ENCODE results near the gene KLHL3.

Gene KLHL3

GRCh38 chr5:137611794-137612435 lies 124.0 kb downstream of the KLHL3 start:
- DNase-seq (ENCODE audit: low read depth in 2 of 2): no peak

- no peak for DNase-seq (ENCODE audit: low read depth in 2 of 2)
Observed at GRCh38 chr5:137611011-137611580, 124.8 kb downstream of the KLHL3 start.

GRCh38 chr5:137610598-137610997 lies 125.3 kb downstream of the KLHL3 start:
- no peak for DNase-seq (ENCODE audit: low read depth in 2 of 2)

DNA sequence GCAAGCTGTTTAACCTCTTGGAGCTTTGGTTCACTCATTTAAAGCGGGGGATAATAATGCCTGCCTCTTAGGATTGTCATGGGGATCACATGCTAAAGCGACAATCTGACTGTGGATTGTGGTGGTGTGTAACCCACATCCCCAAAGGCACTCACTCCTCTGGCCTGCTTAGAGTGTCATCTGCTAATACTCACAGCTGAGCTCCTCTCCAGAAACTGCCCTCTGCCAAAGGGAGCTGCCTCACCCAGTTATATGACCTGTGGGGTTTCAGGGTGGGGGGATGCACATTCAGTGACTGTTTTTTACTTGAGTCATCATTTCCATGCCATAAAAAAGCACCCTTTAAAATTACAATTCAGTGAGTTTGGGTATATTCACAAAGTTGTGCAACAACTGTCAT lies 126.8 kb downstream of the KLHL3 start:
- no peak for DNase-seq (ENCODE audit: low read depth in 2 of 2)

DNA sequence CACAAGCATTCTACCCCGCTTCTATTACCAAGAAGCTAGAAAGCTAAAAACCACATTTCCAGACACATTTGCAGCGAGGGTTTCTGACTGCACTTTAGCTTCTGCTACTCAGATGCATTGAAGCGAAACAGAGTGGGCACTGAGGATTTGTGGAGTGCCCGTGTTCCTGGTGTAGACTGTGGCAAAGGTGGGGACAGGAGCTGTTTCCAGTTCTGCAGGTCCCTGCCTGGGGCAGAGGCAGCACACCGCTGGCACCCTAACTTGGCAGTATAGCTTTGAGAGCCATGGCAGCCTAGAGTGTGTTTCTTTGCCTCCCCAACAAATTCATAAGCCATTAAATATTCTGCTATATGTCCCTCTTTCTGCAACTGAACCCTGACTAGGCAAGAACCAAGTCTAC lies 128.1 kb downstream of the KLHL3 start:
- DNase-seq (ENCODE audit: low read depth in 2 of 2): no peak

DNA sequence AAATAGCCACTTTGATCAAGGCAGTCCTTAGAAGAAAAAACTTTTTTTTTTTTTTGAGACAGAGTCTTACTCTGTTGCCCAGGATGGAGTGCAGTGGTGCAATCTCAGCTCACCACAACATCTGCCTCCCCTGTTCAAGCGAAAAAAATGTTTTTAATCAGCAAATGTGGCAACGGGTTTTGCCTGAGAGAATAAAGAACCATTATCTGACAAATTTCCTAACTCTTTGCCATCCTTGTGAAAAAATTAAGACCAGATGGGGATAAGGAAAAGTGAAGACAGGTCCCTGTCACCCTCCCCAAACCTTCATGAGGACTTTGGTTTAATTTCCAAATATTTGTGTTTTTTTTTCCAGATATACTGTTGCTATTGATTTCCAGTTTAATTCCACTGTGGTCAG lies 129.5 kb downstream of the KLHL3 start:
- DNase-seq (ENCODE audit: low read depth in 2 of 2): no peak

GRCh38 chr5:137605411-137605810 lies 130.5 kb downstream of the KLHL3 start:
- no peak for DNase-seq (ENCODE audit: low read depth in 2 of 2)

- DNase-seq (ENCODE audit: low read depth in 2 of 2): no peak
Observed at GRCh38 chr5:137604348-137605095, 131.4 kb downstream of the KLHL3 start.

DNA sequence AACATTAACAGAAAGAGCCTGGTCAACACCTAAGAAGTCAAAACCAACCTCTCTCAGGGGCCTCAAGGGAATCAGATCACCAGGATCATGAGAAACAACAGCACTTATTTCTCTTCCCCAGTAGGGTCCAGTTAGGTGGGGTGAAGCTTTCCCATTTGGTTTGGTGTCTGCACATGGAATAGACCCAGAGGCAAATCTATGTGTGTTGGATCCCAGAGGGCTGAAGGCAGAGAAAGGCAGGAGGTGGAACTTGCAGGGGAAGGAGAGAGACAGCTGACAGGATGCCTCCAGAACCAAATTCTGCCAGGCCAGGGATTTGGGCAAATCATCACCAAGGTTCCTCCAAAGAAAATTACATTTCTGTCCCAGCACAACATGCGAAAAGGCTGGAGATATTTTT lies 132.0 kb downstream of the KLHL3 start:
- no peak for DNase-seq (ENCODE audit: low read depth in 2 of 2)

- no peak for DNase-seq (ENCODE audit: low read depth in 2 of 2)
Observed at GRCh38 chr5:137603356-137603755, 132.5 kb downstream of the KLHL3 start.

DNA sequence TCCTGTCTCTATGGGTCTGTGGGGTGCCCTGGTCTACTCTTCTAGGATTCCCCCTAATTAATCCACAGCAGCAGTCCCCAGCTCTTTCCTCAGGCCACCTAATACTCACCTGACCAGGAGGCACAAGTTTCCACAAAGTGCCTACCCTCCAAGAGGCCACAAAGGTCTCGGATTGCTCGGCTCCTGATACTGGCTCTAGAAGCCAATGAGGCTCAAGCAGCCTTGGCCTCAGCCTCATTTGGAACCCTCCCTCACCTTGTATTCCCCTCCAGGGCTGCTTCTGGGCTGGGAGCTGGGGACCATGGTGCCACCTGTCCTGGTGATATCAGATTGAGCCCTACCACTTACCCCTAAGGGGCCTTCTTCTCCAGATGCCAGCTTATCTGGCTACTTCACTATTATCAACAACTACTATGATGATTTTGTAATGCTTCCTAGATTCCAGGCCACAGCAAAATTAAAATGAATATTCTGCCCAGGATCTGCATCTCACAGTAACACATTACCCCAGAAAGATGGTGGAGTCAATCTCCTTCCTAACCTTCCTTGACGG lies 133.1 kb downstream of the KLHL3 start:
- DNase-seq (ENCODE audit: low read depth in 2 of 2): no peak

GRCh38 chr5:137600721-137601360 lies 135.0 kb downstream of the KLHL3 start:
- DNase-seq (ENCODE audit: low read depth in 2 of 2): no peak

DNA sequence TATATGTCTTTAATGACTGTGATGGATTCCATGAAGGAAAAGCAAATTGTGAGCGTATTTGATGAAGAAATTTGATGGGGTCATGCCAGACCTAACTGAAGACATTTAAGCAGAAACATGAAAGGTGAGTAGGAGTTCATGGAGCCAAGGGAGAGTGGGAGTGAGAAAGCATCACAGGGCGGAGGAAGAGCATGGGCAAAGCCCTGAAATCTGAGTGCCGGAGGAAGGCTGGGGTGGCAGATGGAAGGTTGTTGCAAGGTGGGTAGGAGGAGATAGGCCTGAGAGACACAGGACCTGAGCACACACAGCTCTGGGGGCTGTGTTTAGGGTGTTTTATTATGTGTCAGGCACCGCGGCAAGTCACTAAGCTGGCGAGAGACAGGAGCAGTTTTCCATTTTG lies 136.4 kb downstream of the KLHL3 start:
- DNase-seq (ENCODE audit: low read depth in 2 of 2): no peak

DNA sequence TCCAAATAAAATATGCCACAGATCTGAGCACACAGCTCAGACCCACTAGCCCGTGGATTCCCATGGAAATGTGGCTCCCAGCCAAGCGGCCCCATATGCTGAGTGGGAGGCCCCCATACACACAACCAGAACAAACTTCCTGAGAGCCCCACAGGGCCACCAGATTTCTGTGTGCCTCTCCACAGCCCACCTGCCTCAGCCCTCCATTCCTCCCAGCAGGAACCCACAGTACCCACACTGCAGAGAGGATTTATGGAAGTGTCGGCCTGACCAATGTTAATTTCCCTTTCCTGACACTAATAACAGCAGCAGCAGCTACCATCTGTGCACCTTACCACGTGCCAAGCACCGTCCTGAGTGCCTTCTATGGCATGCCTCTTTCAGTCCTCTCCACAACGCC lies 137.5 kb downstream of the KLHL3 start:
- no peak for DNase-seq (ENCODE audit: low read depth in 2 of 2)

DNA sequence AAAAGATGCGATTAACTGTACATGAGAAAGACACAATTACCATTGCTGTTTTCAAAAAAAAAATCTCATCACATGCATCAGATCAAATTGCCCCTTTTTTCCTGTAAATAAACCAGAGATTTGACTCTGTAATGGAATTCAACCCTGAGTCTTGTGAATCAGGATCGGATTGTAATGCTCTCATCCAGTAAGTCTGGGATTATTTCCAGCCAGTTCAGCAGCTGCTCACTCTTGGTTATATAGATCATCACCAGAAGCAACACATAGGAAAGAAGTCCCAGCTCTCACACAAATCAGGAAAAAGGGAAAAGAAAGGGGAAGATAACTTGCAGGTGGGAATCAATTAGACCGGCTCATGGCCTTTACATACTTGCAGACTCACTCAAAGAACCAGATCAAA lies 138.9 kb downstream of the KLHL3 start:
- DNase-seq (ENCODE audit: low read depth in 2 of 2): no peak

GRCh38 chr5:137595396-137596079 lies 140.4 kb downstream of the KLHL3 start:
- no peak for DNase-seq (ENCODE audit: low read depth in 2 of 2)

DNA sequence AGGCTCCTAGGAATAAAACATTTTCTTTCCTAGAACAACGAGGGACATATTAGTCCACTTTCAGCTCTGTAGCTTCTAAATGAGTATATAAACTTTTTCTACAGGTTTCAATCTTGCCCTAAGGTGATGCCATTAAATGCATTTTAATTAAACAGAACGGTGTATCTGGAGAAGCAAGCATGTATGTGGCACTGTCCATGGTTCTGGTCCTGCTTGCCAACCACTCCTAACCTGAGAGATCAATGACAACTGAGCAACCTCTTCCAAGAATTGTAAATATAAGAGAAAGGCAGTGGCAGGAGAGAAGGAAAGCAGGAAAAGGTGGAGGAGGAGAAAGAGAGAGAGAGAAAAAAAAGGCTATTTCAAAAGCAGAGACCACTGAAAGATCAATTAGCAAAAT lies 141.2 kb downstream of the KLHL3 start:
- no peak for DNase-seq (ENCODE audit: low read depth in 2 of 2)

DNA sequence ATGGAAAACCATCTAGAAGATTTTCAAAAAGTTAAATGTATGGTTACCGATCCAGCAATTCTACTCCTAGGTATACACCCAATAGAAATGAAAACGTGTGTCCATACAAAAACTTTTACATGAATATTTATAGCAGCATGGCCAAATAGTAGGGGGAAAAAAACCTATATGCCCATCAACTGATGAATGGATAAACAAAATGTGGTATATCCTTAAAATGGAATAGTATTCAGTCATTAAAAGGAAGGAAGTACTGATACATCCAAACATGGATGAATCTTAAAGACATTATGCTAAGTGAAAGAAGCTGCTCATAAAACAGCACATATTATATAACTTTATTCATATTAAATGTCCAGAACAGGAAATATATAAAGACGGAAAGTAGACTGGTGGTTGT lies 143.6 kb downstream of the KLHL3 start:
- DNase-seq (ENCODE audit: low read depth in 2 of 2): no peak

- no peak for DNase-seq (ENCODE audit: low read depth in 2 of 2)
Observed at GRCh38 chr5:137589185-137589584, 146.7 kb downstream of the KLHL3 start.

DNA sequence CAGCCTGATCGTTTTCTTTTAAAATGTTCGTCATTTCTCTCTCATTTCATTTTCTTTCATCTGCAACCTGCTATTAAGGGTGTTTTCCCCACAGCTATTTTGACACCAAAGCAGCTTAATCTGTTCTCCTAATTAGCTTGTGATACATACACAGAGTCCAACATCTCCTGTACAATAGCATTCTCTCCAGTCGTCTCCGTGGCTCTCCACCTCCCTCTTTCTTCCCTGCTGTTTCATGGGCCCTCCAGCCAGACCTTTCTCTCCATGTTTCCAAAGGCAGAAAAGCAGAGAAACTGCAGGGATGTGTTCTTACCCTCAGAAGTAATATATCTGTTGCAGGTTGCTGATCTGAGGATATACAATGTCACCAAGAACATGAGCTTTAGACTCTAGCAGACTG lies 148.0 kb downstream of the KLHL3 start:
- no peak for DNase-seq (ENCODE audit: low read depth in 2 of 2)

- DNase-seq (ENCODE audit: low read depth in 2 of 2): no peak
Observed at GRCh38 chr5:137584262-137584661, 151.6 kb downstream of the KLHL3 start.

DNA sequence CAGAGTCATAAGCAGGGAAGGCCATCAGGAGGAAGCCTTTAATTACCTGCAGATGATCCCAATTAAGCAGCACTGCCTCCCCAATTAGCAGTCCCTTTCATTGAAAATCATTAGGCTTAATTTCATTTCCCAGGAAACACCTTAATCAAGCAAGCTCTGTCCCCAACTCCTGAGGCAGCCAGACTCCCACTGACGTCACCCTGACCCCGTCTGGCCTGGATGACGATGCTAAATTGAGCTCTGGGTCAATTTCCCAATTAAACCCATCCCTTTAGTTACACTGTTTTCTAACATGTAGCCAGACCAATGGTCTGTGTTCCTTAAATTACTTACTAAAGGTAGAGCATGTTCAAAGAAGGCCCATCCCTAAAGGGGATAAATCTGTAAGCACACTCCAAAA lies 152.8 kb downstream of the KLHL3 start:
- no peak for DNase-seq (ENCODE audit: low read depth in 2 of 2)
